NCI-H1417 treated with DMSO at 0.1 percent for 48 hours (cell line): ENCODE results near the gene PRSS21.

Experiments
- DNase-seq: peaks from one replicate; lab custom pipeline; 2025; lab: John Stamatoyannopoulos, UW

Gene PRSS21

DNA sequence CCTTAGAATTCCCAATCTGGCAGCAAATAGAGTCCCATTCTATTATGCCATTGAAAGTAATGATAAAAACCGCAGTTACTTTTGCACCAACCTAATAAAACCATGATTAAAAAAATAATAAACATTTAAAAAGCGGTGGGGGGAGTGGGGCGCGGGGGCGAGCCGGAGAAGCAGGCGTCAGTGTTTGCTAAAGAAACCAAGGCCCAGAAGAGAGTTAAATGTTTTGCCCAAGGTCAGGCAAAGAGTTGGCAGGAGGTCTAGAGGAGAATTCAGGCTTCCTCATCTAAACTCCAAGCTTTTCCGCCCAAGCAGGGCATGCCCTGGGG, 50.6 kb downstream of the PRSS21 start:
- no peak for DNase-seq

DNA sequence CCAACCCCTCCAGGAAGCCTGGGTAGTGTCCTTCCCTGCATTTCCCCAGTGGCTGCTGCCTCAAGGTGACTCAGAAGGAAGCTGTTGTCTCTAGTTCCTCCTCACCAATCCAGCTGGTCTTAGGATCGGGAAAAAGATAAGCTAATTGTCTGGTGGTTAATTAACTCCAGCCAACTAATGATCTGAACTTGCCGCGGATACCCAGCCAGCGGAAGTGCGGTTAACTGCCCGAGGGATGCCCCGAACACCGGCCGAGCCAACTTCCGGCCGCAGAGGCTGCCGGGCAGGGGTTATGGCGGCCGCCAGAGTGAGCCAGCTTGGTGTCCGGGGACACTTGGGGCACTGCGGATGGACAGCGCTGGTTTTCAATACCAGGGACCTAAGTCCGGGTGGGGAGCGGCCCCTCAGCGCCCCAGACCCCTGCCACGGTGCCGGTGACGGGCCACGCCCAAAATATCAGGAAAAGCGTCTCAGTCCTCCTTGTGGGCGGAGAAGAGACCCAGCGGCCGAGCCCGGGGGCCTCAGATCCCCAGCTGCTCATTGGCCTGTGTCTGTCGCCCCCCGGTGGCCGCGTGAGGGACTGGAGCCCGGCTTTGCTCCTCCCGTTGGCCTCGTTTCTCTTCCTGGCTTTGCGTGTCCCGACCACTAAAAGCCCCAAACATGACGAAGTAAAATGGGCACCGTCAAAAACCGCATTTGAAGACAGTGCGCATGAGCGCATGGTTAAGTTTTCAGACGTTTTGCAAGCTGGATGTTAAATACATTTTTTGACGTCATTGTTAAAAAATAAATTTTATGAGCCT, 51.2 kb downstream of the PRSS21 start:
- peak; percentile 54 for DNase-seq
